Stimulated activated CD4-positive, alpha-beta T cell treated with anti-CD3 and anti-CD28 coated beads, TNF-alpha, amount 100 ng/mL, for 1 hour (primary cell): ENCODE measurements around the gene CDC73.
"Not testable (repeated sequence)": the region's sequence is repeated elsewhere in the genome, so short reads cannot be mapped to it uniquely, and the experiment has no call there.

ENCODE experiments used
- DNase-seq, 3 donors: peaks; one replicate each; pipeline ENCODE4 v3.0.0-alpha.2; 2020; ENCODE audit warnings: low read depth in 3 of 3, low spot score in 1 of 3

The CDC73 gene

DNA sequence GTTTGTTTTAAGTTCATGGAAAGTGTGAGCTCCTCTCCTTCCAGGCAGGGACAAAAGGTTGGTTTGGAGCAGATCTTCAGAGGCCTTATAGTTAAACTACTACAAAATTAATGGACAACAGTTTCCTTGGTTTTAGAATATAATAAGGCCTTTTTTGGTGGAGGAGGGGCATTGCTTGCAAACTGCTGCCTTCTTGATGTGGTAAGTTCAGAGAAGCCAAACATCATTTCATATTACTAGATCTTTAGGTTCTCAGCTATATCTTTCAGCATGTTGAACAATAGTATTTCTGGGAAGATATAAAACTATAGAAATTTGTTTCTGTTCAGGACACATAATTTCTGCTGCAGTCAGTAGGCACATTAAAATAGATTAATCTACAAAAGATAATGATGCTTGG lies 162.4 kb downstream of the CDC73 start:
- no peak for DNase-seq

GRCh38 chr1:193285641-193286040 lies 163.8 kb downstream of the CDC73 start:
- no peak for DNase-seq

DNA sequence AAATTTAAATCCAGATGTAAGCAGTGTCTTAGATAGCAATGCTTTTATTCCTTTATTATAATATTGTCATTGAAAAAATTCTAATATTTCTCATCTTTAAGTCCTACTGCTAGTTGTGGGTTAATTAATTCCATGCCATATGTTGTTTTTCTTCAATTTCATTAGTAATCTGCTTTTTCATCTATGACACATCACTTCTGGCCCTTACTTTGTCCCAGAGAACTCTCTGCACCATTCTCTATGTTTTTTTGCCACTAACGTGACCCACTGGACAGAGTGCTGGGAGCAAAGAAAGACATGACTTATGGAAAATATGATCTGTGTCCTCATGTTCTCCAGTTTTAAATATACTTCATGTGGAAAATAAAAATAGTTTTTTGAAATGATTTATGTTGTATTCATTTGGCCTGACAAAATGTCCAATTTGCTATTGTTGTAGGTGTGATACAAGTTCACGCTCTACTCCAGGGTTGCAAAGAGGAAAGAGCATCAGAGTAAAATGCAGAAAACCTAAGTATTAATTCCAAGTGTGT lies 166.8 kb downstream of the CDC73 start:
- not testable (repeated sequence) for DNase-seq

- no peak for DNase-seq
Observed at GRCh38 chr1:193293726-193294125, 171.9 kb downstream of the CDC73 start.

DNA sequence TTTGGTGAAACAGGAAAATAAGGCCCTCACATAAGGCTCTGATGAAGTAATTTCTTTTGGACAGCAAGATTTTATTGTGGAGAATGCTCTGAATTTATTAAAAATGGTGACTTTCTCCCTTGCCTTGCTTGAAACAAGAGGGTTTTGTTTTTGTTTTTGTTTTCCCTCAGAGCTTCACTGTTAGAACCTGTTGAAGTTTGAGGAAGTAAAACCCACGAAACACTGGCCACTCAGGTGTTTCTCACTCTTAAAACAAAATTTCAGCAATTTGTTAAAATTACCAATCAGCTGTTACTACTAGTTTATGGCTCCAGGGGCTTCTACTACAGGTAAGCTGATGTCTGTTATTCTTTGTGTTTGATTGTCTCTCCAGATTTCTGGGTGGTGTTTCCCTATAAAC lies 177.2 kb downstream of the CDC73 start:
- DNase-seq = no peak

GRCh38 chr1:193301746-193302145 lies 179.9 kb downstream of the CDC73 start:
- DNase-seq = no peak

- no peak for DNase-seq
Observed at GRCh38 chr1:193303849-193304248, 182.0 kb downstream of the CDC73 start.
